Adrenal gland (tissue), 5 donors: ENCODE results near the gene CXCR6.

ENCODE experiments used
- CTCF ChIP-seq, 6 experiments: fragments of 450-650 bp in 4 of 6; fragments of 200-600 bp in 2 of 6; sonication (generic) in 1 of 6; IDR thresholded peaks; 1 replicate in 5 of 6; 2 replicates in 1 of 6; pipeline versions ENCODE4 v1.5.1 to v1.8.0; 2016 to 2021; ENCODE audit warnings: antibody characterized with exemption in 6 of 6, mild to moderate bottlenecking in 2 of 6, moderate library complexity in 1 of 6
- POLR2A ChIP-seq, 2 donors: fragments of 450-650 bp; IDR thresholded peaks; one replicate each; pipeline ENCODE4 v1.6.1; 2017; ENCODE audit warnings: antibody characterized with exemption in 2 of 2, mild to moderate bottlenecking in 2 of 2, moderate library complexity in 1 of 2
- donor health status: DM: no; HTN: no; CAD: no.

DNA sequence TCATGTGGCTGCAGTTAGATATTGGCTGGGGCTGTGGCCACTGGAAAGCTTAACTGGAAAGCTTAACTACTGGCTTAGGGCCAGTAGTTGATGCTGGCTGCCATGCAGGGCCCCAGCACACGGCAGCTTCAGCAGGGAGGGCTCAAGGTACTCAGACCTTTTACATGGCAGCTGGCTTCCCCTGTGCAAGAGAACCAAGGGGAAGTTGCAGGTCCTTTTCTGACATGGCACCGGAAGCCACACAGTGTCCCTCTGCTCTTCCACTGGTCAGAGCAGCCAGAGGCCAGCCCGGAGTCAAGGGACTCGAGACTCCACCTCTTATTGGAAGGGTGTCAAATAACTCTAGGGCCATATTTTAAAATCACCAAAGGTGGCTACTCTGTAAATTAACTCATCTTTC is 32.4 kb upstream of the CXCR6 start:
- no peak for TF ChIP-seq POLR2A (IDR thresholded peaks at IDR 0.05)
- no peak for TF ChIP-seq CTCF (IDR thresholded peaks at IDR 0.05)
